NCI-H187 treated with DMSO at 0.1 percent for 48 hours (cell line): ENCODE results near the gene XPO1.
"Not testable (repeated sequence)": the region's sequence is repeated elsewhere in the genome, so short reads cannot be mapped to it uniquely, and the experiment has no call there.

ENCODE experiments used
- DNase-seq: peaks from one replicate; lab custom pipeline; 2025; lab: John Stamatoyannopoulos, UW

The XPO1 gene

DNA sequence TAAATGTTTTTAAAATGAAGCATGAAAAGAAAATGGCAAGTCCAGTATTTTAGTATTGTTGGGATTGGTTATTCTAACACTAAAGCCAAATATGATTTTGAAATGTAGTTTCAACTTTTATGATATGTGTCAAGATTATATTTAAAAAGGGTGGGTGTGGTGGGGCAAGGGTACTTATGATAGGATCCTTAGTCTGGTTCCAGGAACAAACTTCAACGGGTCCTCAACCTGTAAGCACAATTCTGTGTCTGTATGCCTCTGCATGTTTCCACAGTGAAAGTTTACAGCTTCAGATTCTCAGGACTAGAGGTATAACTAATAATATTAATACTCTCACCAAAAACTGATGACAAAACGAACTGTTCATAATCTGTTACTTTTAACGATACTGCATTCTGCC is 73.1 kb downstream of the XPO1 start:
- no peak for DNase-seq

DNA sequence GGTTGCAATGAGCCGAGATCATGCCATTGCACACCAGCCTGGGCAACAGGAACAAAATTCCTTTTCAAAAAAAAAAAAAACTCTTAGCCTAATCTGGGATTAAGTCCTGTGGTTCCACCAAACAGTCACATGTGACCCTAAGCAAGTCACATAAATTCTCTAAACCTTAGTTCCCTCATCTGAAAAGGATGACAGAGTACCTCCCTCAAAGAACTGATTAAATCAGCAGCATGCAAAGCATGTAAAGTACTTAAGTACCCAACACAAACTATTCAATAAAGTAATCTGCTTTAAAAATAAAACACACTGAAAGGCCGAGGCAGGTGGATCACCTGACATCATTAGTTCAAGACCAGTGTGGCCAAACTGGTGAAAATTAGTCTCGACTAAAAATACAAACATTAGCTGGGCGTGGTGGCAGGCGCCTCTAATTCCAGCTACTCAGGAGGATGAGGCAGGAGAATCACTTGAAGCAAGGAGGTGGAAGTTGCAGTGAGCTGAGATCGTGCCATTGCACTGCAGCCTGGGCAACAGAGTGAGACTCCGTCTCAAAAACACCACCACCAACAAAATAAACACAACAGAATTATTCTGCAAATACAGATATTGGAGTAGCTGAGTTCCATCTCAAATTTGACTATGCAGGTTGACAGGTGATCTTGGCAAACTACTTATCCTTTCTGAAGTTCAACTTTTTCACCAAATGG is 74.2 kb downstream of the XPO1 start:
- DNase-seq = no peak

DNA sequence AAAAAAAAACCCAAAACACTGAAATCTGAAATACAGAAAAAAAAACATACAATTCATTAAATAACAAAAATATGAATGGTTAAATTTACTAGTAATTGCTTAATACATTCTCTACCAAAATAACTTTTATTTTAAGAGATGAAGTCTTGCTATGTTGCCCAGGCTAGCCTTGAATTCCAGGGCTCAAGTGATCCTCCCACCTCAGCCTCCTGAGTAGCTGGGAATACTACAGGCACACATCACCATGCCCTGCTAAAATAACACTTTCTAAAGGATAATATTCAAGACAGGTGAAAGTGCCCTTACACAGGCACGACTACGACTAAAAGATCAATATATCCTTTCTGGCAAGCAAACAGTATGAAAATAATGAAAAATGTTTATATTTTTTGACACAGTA is 76.8 kb downstream of the XPO1 start:
- no peak for DNase-seq

DNA sequence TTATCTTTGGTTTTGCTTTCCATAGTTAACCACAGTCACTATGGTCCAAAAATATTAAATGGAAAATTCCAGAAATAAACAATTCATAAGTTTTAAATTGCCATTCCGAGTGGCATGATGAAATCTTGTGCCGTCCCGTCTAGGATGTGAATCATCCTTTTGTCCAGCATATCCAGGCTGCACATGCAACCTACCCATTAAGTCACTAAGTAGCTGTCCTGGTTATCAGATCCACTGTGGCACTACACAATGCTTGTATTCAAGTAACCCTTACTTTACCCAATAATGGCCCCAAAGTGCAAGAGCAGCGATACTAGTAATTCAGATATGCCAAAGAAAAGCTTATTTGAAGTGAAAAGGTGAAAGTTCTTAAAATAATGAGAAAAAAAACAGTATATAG is 78.0 kb downstream of the XPO1 start:
- no peak for DNase-seq

DNA sequence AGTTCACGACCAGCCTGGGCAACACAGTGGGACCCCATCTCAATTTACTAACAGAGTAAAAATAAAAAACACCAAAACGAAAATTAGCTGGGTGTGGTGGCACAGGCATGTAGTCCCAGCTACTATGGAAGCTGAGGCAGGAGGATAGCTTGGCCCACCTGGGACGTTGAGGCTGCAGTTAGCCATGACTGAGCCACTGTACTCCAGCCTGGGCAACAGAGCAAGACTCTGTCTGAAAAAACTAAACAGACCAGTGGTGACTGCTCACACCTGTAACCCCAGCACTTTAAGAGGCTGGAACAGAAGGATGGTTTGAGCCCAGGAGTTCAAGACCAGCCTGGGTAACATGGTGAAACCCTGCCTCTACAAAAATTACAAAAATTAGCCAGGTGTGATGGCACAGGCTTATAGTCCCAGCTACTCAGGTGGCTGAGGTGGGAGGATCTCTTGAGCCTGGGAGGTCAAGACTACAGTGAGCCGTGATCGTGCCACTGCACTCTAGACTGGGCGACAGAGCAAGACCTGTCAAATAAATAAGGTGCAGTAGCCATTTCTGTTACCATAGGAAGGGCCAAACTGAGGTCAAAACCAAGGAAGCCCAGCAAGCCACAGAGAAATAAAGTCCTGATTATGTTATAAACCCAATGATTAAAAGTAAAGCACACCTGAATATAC is 81.3 kb downstream of the XPO1 start:
- DNase-seq = no peak

DNA sequence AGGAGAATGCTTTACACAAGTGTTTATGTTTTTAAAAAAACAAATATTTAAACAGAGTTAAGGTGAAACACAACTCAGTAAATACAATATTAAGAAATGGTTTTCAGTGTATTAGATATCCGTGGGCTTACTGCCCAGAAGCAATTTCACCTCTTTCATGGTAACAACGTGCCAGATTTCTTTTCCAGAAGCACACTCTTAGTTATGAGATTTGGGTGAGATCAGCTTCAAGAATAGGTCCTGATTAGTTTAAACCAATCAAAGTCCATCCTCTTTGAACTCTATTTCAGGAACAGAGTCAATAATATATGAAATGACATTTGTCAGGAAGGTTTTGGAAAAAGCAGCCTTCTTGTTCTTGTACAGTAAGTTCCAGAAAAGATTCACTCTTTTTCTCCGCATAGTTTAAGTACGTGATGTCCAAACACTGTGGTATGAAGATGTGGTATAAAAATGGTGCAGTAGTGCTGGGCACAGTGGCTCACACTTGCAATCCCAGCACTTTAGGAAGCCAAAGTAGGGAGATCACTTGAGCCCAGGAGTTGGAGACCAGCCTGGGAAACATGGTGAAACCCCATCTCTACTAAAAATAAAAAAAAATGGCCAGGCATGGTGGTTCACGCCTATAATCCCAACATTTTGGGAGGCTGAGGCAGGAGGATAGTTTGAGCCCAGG is 81.9 kb downstream of the XPO1 start:
- DNase-seq = no peak

DNA sequence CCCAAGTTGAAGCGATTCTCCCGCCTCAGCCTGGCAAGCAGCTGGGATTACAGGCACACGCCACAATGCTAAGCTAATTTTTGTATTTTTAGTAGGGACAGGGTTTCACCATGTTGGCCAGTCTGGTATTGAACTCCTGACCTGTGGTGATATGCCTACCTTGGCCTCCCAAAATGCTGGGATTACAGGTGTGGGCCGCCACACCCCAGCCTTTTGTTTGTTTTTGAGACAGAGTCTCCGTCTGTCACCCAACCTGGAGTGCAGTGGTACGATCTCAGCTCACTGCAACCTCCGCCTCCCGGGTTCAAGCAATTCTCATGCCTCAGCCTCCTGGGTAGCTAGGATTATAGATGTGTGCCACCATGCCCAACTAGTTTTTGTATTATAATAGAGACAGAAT is 83.2 kb downstream of the XPO1 start:
- DNase-seq = not testable (repeated sequence)

DNA sequence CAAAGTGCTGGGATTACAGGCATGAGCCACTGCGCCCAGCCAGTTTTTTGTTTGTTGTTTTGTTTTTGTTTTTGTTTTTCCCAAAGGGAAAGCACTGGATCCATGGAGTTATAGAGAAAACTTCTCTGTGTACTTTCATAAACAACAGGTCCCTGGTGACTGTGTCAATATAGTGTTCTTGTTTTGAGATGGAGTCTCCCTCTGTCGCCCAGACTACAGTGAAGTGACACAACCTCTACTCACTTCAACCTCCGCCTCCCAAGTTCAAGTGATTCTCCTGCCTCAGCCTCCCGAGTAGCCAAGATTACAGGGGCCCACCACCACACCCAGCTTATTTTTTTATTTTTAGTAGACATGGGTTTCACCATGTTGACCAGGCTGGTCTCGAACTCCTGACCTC is 83.8 kb downstream of the XPO1 start:
- DNase-seq = no peak

DNA sequence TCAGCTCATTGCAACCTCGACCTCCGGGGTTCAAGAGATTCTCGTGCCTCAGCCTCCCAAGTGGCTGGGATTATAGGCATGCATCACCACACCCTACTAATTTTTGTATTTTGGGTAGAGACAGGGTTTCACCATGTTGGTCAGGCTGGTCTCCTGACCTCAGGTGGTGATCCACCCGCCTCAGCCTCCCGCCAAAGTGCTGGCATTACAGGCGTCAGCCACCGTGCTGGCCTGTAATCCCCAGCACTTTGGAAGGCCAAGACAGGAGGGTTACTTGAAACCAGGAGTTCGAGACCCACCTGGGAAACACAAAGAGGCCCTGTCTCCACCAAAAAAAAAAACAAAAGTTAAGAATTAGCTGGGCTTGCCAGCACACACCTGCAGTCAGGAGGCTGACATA is 85.8 kb downstream of the XPO1 start:
- DNase-seq = no peak

DNA sequence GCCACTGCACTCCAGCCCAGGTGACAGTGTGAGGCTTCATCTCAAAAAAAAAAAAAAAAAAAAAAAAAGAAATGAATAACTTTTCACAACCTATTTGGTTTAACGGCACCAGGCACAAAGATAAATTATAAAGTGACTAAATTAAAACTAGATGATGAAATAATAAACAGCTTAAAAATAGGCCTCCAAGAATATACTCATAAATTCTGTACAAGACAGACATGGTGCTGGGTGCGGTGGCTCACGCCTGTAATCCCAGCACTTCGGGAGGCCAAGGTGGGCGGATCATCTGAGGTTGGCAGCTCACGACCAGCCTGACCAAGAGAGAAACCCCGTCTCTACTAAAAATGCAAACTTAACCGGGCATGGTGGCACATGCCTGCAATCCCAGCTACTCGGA is 87.0 kb downstream of the XPO1 start:
- no peak for DNase-seq

DNA sequence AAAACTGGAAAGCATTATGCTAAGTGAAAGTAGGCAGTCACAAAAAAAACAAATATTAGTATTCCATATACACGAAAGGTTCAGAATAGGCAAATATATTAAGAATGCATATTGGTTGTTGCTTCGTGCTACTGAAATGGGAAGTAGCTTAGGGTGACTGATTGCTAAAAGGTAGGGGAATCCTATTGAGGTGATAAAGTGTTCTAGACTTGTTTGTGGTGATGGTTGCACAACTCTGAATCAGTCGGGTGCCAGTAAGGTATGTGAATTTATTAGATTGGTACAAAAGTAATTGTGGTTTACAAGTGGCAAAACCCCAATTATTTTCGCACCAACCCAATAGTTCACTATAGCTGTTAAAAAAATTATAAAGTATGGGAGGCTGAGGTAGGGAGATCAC is 88.0 kb downstream of the XPO1 start:
- DNase-seq = no peak

DNA sequence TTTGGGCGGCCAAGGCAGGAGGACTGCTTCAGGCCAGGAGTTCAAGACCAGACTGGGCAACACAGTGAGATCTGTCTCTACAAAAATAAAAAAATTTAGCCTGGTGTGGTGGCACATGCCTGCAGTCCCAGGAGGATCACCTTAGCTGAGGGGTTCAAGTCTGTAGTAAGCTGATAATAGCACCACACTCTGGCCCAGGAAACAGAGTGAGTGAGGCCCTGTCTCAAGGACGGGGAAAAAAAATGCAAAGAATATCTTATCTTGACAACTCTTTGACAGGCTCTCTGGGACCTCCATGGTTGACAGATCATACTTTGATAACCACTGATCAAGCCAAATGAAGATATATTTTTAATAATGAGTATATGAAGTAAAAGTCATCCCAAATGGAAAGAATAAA is 89.9 kb downstream of the XPO1 start:
- DNase-seq = no peak

DNA sequence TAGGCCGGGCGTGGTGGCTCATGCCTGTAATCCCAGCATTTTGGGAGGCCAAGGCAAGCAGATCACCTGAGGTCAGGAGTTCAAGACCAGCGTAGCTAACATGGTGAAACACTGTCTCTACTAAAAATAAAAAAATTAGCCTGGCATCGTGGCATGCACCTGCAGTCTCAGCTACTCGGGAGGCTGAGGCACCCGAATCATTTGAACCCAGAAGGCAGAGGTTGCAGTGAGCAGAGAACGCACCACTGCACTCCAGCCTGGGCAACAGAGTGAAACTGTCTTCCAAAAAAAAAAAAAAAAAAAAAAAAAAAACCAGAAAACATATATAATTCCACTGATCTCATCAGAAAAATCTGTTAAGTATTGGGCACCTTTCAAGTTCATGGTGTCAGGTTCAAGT is 91.2 kb downstream of the XPO1 start:
- DNase-seq = not testable (repeated sequence)

DNA sequence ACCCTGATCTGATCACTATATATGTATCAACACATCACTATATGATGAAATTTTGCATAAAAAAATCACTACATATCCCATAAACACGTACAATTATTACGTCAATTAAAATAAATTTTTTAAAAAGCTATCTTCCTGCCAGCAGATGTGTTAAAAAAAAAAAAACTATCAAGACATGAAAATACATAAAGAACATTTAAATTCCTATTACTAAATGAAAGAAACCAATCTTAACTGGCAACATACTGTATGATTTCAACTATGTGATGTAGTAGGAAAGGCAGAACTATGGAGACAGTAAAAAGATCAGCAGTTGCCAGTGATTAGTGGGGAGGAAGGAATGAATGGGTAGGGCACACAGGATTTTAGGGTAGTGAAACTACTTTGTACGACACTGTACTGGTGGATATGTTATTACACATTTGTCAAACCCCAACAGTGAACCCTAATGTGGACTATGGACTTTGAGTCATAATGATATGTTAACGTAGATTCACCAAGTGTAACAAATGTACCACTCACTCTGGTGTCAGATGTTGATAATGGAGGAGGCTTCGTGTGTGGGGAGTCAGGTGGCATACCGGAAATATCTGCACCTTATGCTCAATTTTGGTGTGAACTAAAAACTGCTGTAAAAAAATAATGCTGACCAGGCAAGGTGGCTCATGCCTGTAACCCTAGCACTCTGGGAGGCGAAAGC is 94.7 kb downstream of the XPO1 start:
- DNase-seq = no peak

DNA sequence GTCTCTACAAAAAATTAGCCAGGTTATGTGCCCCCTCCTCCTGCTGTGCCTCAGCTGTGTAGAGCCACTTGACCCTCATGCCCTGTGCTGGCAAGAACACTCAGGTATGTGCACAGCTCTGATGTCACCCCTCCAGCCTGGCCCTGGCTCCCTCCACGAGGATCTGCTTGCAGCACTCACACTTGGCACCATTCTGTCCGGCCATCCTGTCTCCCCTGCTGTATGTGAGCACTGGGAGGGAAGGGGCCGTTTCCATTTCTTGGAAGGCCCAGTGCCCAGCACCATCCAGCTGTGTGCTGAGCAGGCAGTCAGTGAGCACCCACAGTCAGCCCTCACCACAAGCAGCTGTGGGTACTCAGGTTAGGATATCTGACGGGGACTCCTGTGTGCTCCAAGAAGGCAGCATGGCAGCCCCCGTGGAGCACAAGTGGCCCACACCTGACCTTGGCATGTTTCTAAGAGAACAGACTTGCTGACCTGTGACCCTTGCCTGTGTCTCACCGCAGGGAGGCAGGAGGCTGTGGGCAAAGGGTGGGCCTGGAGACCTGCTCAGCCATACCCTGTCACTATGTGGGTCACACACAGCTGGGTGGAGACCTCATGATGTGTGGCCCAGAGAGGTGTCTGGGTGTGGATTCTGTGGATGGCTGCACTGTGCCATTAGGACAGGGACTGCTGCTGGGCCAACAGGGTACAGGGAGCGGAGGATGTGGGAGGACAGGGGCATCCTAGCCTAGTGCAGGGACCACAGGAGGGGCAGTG is 98.7 kb downstream of the XPO1 start:
- no peak for DNase-seq

DNA sequence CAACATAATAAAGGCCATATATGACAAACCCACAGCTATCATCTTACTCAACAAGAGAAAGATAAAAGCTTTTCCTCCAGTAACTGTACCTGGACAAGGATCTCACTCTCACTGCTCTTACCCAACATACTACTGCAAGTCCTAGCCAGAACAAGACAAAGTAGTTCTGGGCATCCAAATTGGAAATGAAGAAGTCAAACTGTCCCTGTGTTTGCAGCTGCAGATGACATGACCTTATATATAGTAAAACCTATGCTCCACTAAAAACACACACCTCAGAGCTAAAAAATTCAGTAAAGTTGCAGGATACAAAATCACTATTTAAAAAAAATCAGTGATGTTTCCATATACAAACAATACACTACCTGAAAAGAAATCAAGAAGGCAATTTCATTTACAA is 99.5 kb downstream of the XPO1 start:
- no peak for DNase-seq

DNA sequence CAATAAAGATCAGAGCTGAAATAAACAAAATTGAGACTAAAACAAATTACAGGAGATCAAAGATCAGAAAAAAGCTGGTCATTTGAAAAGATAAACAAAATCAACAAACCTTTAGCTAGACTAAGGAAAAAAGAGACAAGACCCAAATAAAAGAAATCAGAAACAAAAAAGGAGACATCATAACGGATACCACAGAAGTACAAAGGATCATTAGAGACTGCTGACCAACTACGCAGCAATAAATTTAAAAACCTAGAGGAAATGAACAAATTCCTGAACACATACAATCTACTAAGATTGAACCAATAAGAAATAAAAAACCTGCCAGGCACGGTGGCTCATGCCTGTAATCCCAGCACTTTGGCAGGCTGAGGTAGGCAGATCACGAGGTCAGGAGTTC is 101.0 kb downstream of the XPO1 start:
- no peak for DNase-seq

DNA sequence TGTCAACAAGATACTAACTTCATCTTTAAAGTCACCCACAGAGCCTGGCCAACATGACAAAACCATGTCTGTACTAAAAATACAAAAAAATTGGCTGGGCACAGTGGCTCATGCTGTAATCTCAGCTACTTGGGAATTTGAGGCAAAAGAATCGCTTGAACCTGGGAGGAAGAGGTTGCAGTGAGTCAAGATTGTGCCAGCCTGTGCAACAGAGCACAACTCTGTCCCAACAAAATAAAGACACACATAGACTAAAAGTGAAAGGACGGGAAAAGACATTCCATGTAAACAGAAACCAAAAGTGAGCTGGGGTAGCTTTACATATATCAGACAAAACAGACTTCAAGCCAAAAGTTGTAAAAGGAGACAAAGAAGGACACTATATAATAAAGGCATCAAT is 102.1 kb downstream of the XPO1 start:
- DNase-seq = no peak

DNA sequence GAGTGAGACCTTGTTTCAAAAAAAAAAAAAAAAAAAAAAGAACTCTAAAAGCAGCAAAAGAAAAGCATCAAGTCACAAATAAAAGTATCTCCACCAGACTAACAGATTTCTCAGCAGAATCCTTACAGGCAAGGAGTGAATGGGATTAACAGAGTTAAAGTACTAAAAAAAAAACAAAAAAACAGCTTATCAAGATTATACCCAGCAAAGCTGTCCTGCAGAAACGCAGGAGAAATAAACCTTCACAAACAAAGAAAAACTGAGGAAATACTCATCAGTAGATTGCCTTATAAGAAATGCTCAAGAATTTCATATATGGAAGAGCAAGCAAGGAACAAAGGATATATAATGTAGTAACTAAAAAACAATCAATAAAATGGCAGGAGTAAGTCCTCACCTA is 102.9 kb downstream of the XPO1 start:
- no peak for DNase-seq

DNA sequence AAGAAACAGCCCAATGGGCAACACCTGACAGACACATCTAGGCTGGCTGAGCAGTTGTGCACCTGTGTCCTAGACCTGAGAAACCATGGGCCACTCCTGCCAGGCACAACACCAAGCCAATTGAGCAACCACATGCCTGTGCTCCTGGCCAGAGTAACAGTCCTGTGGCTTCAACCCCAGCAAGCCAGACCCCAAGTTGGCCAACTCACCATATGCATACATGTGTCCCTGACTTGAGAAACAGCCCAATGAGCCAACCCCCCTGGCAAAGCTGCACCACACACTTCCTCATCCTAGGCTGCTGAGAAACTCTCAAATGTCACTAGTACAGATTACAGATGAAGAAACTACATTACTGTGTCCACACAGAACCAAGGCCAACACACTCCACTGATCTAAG is 103.8 kb downstream of the XPO1 start:
- DNase-seq = no peak

DNA sequence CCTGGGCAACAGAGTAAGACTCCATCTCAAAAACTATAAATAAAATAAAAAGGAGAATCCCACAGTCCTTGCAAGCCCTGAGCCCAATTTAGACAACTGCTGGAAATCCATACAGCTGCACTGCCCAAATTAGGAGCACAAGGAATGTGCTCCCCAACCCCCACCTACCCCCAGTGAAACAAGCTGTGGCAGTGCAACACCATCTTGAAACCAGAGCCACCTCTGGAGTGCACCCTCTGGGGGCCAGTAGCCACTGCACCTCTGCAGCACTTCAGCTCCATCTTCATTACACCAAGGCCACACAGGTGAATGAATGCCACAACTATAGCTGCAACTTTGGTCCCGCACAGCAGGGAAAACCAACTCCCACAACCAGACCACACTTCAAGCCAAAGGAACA is 104.5 kb downstream of the XPO1 start:
- DNase-seq = no peak

DNA sequence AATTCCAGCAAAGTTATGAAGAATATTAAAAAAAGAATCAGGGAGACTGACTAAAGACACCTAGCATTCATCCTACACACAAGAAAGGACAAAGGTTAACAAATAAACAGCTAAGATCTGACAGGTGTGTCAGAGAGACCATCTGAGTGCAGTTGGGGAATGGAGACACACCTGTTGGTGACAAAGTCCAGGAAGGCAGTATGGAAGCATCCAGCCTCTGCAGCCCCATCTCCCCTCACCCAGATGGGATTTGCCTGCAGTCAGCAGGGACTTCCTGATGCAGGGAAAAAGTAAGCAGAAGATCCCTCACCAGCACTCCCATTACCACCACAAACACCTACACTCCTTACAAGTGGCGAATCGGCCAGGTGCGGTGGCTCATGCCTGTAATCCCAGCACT is 105.2 kb downstream of the XPO1 start:
- no peak for DNase-seq
